SK-N-SH treated with all-trans-retinoic acid at 6 μM for 48 hours (cell line): ENCODE data around the gene CLK3.

Experiments
- RARB ChIP-seq: fragments of 250-450 bp; sonication (Bioruptor Pico); IDR thresholded peaks from 2 replicates; pipeline ENCODE4 v1.8.0; 2021; ENCODE audit warnings: mild to moderate bottlenecking, moderate library complexity
- ZFP3 ChIP-seq: fragments of 250-450 bp; sonication (Bioruptor Pico); IDR thresholded peaks from 2 replicates; pipeline ENCODE4 v1.5.0; 2020; ENCODE audit warnings: mild to moderate bottlenecking, moderate library complexity
- TF ChIP-seq, protein P1 (sequence below): fragments of 250-450 bp; sonication (Bioruptor Pico); IDR thresholded peaks from 2 replicates; pipeline ENCODE4 v1.8.0; 2020; ENCODE audit warnings: mild to moderate bottlenecking, moderate library complexity, borderline replicate concordance
- TF ChIP-seq, protein P2 (sequence below): fragments of 250-450 bp; sonication (Bioruptor Pico); IDR thresholded peaks from 2 replicates; pipeline ENCODE4 v1.8.0; 2021; ENCODE audit warnings: low read depth, mild to moderate bottlenecking, moderate library complexity, borderline replicate concordance

DNA sequence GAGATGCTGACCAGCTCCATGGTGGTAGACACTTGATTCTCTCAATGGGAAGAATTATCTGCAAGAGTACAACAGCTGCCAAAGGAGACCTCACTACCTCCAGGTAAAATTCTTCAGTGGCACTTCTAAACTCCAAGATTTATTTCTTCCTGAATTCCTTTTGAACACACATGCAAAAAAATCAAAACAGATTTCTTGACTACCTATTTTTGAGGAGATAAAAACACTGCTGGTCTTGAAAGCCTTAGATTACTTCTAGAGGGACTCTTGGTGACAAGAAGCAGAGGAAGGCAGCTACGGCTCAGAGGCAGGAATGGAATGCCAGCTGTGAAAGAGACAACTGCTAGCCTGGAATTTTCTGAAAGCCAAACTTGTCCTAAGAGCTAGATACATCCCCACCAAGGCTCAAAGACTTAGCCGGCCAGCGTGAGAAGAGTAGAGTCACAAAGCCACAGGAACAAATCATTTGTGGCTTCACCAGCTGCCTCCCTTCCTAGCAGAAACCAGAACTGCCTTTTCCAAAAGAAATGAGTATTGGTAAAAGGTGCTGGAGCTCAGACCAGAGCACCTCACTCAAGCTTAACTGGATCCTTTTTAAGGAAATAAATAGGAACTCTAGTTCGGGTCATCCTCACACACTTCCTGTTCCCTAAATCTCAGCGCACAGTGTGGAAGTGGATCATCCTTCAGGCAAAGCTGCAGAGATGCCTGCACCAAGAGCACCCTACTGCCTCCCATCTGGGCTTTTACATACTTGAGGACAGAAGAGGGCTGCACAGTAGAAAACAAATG, 32.6 kb downstream of the CLK3 start:
- no peak for TF ChIP-seq ZFP3 (CRISPR knock-in tag)
- TF ChIP-seq, protein P1, sequence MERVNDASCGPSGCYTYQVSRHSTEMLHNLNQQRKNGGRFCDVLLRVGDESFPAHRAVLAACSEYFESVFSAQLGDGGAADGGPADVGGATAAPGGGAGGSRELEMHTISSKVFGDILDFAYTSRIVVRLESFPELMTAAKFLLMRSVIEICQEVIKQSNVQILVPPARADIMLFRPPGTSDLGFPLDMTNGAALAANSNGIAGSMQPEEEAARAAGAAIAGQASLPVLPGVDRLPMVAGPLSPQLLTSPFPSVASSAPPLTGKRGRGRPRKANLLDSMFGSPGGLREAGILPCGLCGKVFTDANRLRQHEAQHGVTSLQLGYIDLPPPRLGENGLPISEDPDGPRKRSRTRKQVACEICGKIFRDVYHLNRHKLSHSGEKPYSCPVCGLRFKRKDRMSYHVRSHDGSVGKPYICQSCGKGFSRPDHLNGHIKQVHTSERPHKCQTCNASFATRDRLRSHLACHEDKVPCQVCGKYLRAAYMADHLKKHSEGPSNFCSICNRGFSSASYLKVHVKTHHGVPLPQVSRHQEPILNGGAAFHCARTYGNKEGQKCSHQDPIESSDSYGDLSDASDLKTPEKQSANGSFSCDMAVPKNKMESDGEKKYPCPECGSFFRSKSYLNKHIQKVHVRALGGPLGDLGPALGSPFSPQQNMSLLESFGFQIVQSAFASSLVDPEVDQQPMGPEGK (CRISPR knock-in tag), result no peak
- TF ChIP-seq RARB (CRISPR knock-in tag), result no peak
- TF ChIP-seq, protein P2, sequence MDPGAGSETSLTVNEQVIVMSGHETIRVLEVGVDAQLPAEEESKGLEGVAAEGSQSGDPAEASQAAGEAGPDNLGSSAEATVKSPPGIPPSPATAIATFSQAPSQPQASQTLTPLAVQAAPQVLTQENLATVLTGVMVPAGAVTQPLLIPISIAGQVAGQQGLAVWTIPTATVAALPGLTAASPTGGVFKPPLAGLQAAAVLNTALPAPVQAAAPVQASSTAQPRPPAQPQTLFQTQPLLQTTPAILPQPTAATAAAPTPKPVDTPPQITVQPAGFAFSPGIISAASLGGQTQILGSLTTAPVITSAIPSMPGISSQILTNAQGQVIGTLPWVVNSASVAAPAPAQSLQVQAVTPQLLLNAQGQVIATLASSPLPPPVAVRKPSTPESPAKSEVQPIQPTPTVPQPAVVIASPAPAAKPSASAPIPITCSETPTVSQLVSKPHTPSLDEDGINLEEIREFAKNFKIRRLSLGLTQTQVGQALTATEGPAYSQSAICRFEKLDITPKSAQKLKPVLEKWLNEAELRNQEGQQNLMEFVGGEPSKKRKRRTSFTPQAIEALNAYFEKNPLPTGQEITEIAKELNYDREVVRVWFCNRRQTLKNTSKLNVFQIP, result no peak
